MM.1S (cell line): ENCODE results near the gene BIRC3.

Source experiments
- CTCF ChIP-seq: fragments of 300-600 bp; sonication (generic); IDR thresholded peaks from 2 replicates; pipeline ENCODE4 v1.5.1; 2016; ENCODE audit warnings: antibody characterized with exemption, low read length, mixed read lengths
- EZH2 ChIP-seq: fragments of 300-600 bp; sonication (generic); optimal IDR thresholded peaks from 2 replicates; pipeline ENCODE3; 2017; ENCODE audit warnings: low read depth, mild to moderate bottlenecking, antibody characterized with exemption, low read length, mixed read lengths
- EZH2phosphoT487 ChIP-seq: fragments of 300-600 bp; sonication (generic); IDR thresholded peaks from 2 replicates; pipeline ENCODE4 v1.6.1; 2018; ENCODE audit warnings: antibody characterized with exemption, low read length

GRCh38 chr11:102306048-102306597, 11.2 kb upstream of the BIRC3 start:
- no peak for TF ChIP-seq CTCF
- no peak for TF ChIP-seq EZH2
- TF ChIP-seq EZH2phosphoT487 = no peak
